GM12878 (cell line): ENCODE measurements around the gene ZNF436. TPM values are rescaled to one million over a fixed set of nuclear protein-coding genes. Genes with fewer than 3 reads are reported as not detected.

Experiments
- E2F8 ChIP-seq: fragments of 450-650 bp; IDR thresholded peaks from 2 replicates; pipeline ENCODE4 v1.6.1; 2018; ENCODE audit warnings: mild to moderate bottlenecking, low read depth, moderate library complexity; ENCODE audit not compliant: partially characterized antibody
- ZBTB4 ChIP-seq: fragments of 450-650 bp; formaldehyde crosslinking; IDR thresholded peaks from 2 replicates; pipeline ENCODE4 v1.4.0; 2022; ENCODE audit warnings: mild to moderate bottlenecking, moderate library complexity
- polyA plus RNA-seq, 11 experiments: library from polyadenylated mRNA; depleted of rRNA in 4 of 11; unstranded in 6 of 11; stranded (reverse) in 5 of 11; fragments of >200 nt; fragmentation: Nextera tagmentation in 4 of 11; fragmentation: Illumina TruSeq in 1 of 11; extraction: Ambion mirVana in 4 of 11; extraction: Trizol in 1 of 11; gene quantifications; 1 replicate in 1 of 11; 2 replicates in 10 of 11; pipeline versions ENCODE4 v1.2.1 to v1.2.3, GENCODE V29; 2011 to 2016; ENCODE audit warnings: inconsistent platforms in 2 of 11, missing spikeins in 2 of 11, low read depth in 1 of 11
- total RNA-seq, 4 experiments: library from RNA; depleted of rRNA in 3 of 4; stranded (reverse); fragments of >200 nt in 3 of 4; fragmentation: Illumina TruSeq in 1 of 4; extraction: Trizol in 1 of 4; gene quantifications; 2 replicates each; pipeline versions ENCODE4 v1.2.1 to v1.2.3, GENCODE V29; 2013 to 2021

Gene ZNF436
- total and polyA plus RNA-seq, 10 of the 15 experiments (the other 5 are each of a cell fraction or from before 2014, with no cell fraction given): 0.85 to 4.7 (median 3.0) TPM

- TF ChIP-seq ZBTB4 (CRISPR knock-in tag): no peak
- no peak for TF ChIP-seq E2F8
Measured at GRCh38 chr1:23344111-23344986, 25.3 kb downstream of the ZNF436 start, which contains the start of gene HNRNPR (continued).
